ENCODE measurements around the gene MAEA.

Gene MAEA

GRCh38 chr4:1348014-1348513, 58.4 kb downstream of the MAEA start:
- no peak for TF ChIP-seq CTCF (conservative IDR thresholded peaks at IDR 0.05; ENCODE audit: low read depth, low read length)
- H3K4me3 ChIP-seq (ENCODE audit: low read length) = peak overlapping the region; percentile 56
- no peak for DNase-seq (ENCODE audit: low read depth)

GRCh38 chr4:1348746-1349145, 59.1 kb downstream of the MAEA start:
- DNase-seq (ENCODE audit: low read depth) = no peak
- no peak for TF ChIP-seq CTCF (conservative IDR thresholded peaks at IDR 0.05; ENCODE audit: low read depth, low read length)
- no peak overlapping the region for H3K4me3 ChIP-seq (ENCODE audit: low read length)

GRCh38 chr4:1349359-1350168, 59.9 kb downstream of the MAEA start:
- DNase-seq (ENCODE audit: low read depth) = no peak
- TF ChIP-seq CTCF (conservative IDR thresholded peaks at IDR 0.05; ENCODE audit: low read depth, low read length) = no peak
- H3K4me3 ChIP-seq (ENCODE audit: low read length) = no peak overlapping the region

GRCh38 chr4:1350169-1350520, 60.5 kb downstream of the MAEA start:
- TF ChIP-seq CTCF (conservative IDR thresholded peaks at IDR 0.05; ENCODE audit: low read depth, low read length) = no peak
- H3K4me3 ChIP-seq (ENCODE audit: low read length) = no peak overlapping the region
- no peak for DNase-seq (ENCODE audit: low read depth)

GRCh38 chr4:1351854-1352566, 62.3 kb downstream of the MAEA start:
- TF ChIP-seq CTCF (conservative IDR thresholded peaks at IDR 0.05; ENCODE audit: low read depth, low read length) = peak; percentile 91
- no peak overlapping the region for H3K4me3 ChIP-seq (ENCODE audit: low read length)
- DNase-seq (ENCODE audit: low read depth) = no peak

GRCh38 chr4:1352567-1352900, 62.8 kb downstream of the MAEA start:
- no peak for DNase-seq (ENCODE audit: low read depth)
- H3K4me3 ChIP-seq (ENCODE audit: low read length) = no peak overlapping the region
- no peak for TF ChIP-seq CTCF (conservative IDR thresholded peaks at IDR 0.05; ENCODE audit: low read depth, low read length)
